ENCODE measurements around the gene C17orf58. TPM values are rescaled to one million over a fixed set of nuclear protein-coding genes. Genes with fewer than 3 reads are reported as not detected.
"Not testable (repeated sequence)": the region's sequence is repeated elsewhere in the genome, so short reads cannot be mapped to it uniquely, and the experiment has no call there.

C17orf58 gene
- total and polyA plus RNA-seq, 9 of the 15 experiments (the other 6 are each of a cell fraction or from before 2014, with no cell fraction given) = 8.6 to 37.4 (median 27.6) TPM

GRCh38 chr17:67976306-67976705, 20.0 kb downstream of the C17orf58 start:
- FAIRE-seq; H3K9ac ChIP-seq (ENCODE audit: insufficient read depth in 1 of 2, low read depth in 2 of 2, low read length in 2 of 2); H2AFZ ChIP-seq (ENCODE audit: low read depth, low read length); BruUV-seq (replicated peaks); DNase-seq (ENCODE audit: extremely low read depth in 1 of 4, low spot score in 3 of 4); in situ Hi-C loops (cut with MboI); H3K4me3 ChIP-seq; H3K27ac ChIP-seq (ENCODE audit: extremely low read depth, low read depth, low read length); H3K79me2 ChIP-seq (ENCODE audit: control insufficient read depth, insufficient read depth, low read length); H3K4me1 ChIP-seq (replicated peaks in 1 of 2; ENCODE audit: control insufficient read depth in 2 of 2, insufficient read depth in 2 of 2, low read length in 2 of 2); ATAC-seq; H3K27me3 ChIP-seq (ENCODE audit: control insufficient read depth in 2 of 2, insufficient read depth in 2 of 2, low read length in 2 of 2); intact Hi-C loops (cut with micrococcal nuclease); CTCF ChIA-PET (ENCODE audit: low intra/inter-chr PET ratio); H3K9me3 ChIP-seq (replicated peaks; ENCODE audit: control insufficient read depth, insufficient read depth, low read depth, low read length); H4K20me1 ChIP-seq (replicated peaks; ENCODE audit: control insufficient read depth, insufficient read depth, low read length); H3K9me1 ChIP-seq (ENCODE audit: control insufficient read depth, insufficient read depth, low read length); H3K4me2 ChIP-seq (ENCODE audit: insufficient read depth, low read length): not testable (repeated sequence)
- WGBS (ENCODE audit: insufficient coverage, low coverage, missing lambda C conversion rate) = 95% methylated on average over 6 of the region's 6 CpGs
- H3K36me3 ChIP-seq (ENCODE audit: control insufficient read depth, insufficient read depth, low read length) = peaks cover 16% of the 10 kb centered on the region; the same call in 1 of the 3 replicates
- POLR2A ChIA-PET = interaction anchor here (1.0 kb wide), 1 partner anchor 11 kb away, joined by 3 read pairs; no protein-coding TSS in a partner anchor

- Histone ChIP-seq H3K9me3 (replicated peaks; ENCODE audit: control insufficient read depth, insufficient read depth, low read depth, low read length) (no peaks in the 10 kb centered on the region), H3K4me2 (ENCODE audit: insufficient read depth, low read length) (no peak overlapping the region), H3K36me3 (ENCODE audit: control insufficient read depth, insufficient read depth, low read length) (peaks cover 16% of the 10 kb centered on the region; the same call in 1 of the 3 replicates), H3K9me1 (ENCODE audit: control insufficient read depth, insufficient read depth, low read length) (no peaks in the 10 kb centered on the region), H3K27ac (ENCODE audit: extremely low read depth, low read depth, low read length) (no peak overlapping the region), H3K4me1 (replicated peaks in 1 of 2; ENCODE audit: control insufficient read depth in 2 of 2, insufficient read depth in 2 of 2, low read length in 2 of 2) (no peaks in the 10 kb centered on the region), H3K79me2 (ENCODE audit: control insufficient read depth, insufficient read depth, low read length) (no peaks in the 10 kb centered on the region), H3K4me3 (no peak overlapping the region), H3K27me3 (ENCODE audit: control insufficient read depth in 2 of 2, insufficient read depth in 2 of 2, low read length in 2 of 2) (no peaks in the 10 kb centered on the region), H2AFZ (ENCODE audit: low read depth, low read length) (no peak overlapping the region), H4K20me1 (replicated peaks; ENCODE audit: control insufficient read depth, insufficient read depth, low read length) (no peaks in the 10 kb centered on the region), H3K9ac (ENCODE audit: insufficient read depth in 1 of 2, low read depth in 2 of 2, low read length in 2 of 2) (no peak overlapping the region)
- POLR2A ChIA-PET = interaction anchor here (0.6 to 1.2 kb wide), 3 partner anchors 9 to 362 kb away, joined by 3 to 4 read pairs (median 3); no protein-coding TSS in a partner anchor
- ATAC-seq (no peak), DNase-seq (ENCODE audit: extremely low read depth in 1 of 4, low spot score in 3 of 4) (no peak), FAIRE-seq (no peak)
- BruUV-seq (replicated peaks) = no TSS peak
- CTCF ChIA-PET (ENCODE audit: low intra/inter-chr PET ratio) = no interaction called here
- in situ Hi-C loops (cut with MboI) (loop anchor here (25.0 kb wide), 2 partner anchors 488 to 788 kb away; partner anchors contain the start of gene WIPI1), intact Hi-C loops (cut with micrococcal nuclease) (loop anchor here (5.0 kb wide), 1 partner anchor 142 kb away; no protein-coding TSS in a partner anchor)
- TF ChIP-seq ATF3 (IDR thresholded peaks at IDR 0.05) (no peak), ATF3 (CRISPR knock-in tag; conservative IDR thresholded peaks at IDR 0.05) (no peak), FOXA1 (IDR thresholded peaks at IDR 0.05; ENCODE audit: borderline replicate concordance) (no peak), MCM3 (IDR thresholded peaks at IDR 0.05) (no peak)
- WGBS (ENCODE audit: insufficient coverage, low coverage, missing lambda C conversion rate) = 81% methylated on average over 8 of the region's 8 CpGs
Observed at GRCh38 chr17:67974598-67975066, 21.6 kb downstream of the C17orf58 start.
